Ovary (tissue), 3 donors: ENCODE results near the gene AATK.

Experiments used
- EP300 ChIP-seq: sonication (generic); formaldehyde crosslinking; IDR thresholded peaks from one replicate; pipeline ENCODE4 v1.6.1; 2017; ENCODE audit warnings: antibody characterized with exemption
- POLR2A ChIP-seq: fragments of 450-650 bp; IDR thresholded peaks from one replicate; pipeline ENCODE4 v1.6.1; 2017; ENCODE audit warnings: antibody characterized with exemption, mild to moderate bottlenecking, moderate library complexity
- TF ChIP-seq, protein P1 (sequence below), 3 donors: fragments of 450-650 bp in 2 of 3; fragments of 200-600 bp in 1 of 3; IDR thresholded peaks; one replicate each; pipeline versions ENCODE4 v1.5.1 to v1.8.0; 2016 to 2022; ENCODE audit warnings: antibody characterized with exemption in 3 of 3, mild to moderate bottlenecking in 1 of 3
- donor health status: DM: no; HTN: no; CAD: no.

DNA sequence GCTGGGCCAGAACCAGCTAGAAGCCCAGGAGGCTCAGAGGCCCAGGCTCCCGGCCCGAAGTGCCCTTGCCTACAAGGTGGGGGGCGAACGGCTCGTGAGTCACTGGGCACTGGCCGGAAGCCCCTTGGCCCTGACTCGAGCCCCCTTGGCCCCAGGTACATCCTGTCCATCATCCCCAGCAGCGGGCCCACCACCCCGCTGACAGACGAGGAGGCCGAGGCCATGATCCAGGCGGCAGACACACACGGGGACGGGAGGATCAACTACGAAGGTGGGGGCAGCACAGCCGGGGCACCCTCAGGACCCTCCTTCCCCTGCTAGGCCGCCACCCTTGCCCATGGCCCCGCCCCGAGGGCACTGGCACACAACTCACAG lies 15.8 kb upstream of the AATK start:
- no peak for TF ChIP-seq POLR2A
- TF ChIP-seq, protein P1, sequence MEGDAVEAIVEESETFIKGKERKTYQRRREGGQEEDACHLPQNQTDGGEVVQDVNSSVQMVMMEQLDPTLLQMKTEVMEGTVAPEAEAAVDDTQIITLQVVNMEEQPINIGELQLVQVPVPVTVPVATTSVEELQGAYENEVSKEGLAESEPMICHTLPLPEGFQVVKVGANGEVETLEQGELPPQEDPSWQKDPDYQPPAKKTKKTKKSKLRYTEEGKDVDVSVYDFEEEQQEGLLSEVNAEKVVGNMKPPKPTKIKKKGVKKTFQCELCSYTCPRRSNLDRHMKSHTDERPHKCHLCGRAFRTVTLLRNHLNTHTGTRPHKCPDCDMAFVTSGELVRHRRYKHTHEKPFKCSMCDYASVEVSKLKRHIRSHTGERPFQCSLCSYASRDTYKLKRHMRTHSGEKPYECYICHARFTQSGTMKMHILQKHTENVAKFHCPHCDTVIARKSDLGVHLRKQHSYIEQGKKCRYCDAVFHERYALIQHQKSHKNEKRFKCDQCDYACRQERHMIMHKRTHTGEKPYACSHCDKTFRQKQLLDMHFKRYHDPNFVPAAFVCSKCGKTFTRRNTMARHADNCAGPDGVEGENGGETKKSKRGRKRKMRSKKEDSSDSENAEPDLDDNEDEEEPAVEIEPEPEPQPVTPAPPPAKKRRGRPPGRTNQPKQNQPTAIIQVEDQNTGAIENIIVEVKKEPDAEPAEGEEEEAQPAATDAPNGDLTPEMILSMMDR (IDR thresholded peaks at IDR 0.05) = no peak
- no peak for TF ChIP-seq EP300
